A673 (cell line): Measurements from ENCODE around the gene FUCA1. TPM values are rescaled to one million over a fixed set of nuclear protein-coding genes. Genes with fewer than 3 reads are reported as not detected.

Experiments used
- BruUV-seq: library from RNA; stranded (reverse); fragments of 400-500 nt; replicated peaks from 2 replicates; lab custom pipeline; 2021; lab: Mats Ljungman, UMichigan
- CTCF ChIA-PET: fragments of 300-600 bp; sonication (Branson Sonifier 250); formaldehyde crosslinking; loops from one replicate; lab custom pipeline; 2022; ENCODE audit warnings: antibody characterized with exemption; lab: Charles Lee
- POLR2A ChIA-PET: fragments of 300-600 bp; sonication (Branson Sonifier 250); formaldehyde crosslinking; loops from one replicate; lab custom pipeline; 2022; ENCODE audit warnings: antibody characterized with exemption; ENCODE audit not compliant: low non-redundant PET; lab: Charles Lee
- DNase-seq: peaks from one replicate; pipeline ENCODE4 v3.0.0-alpha.2; 2015; ENCODE audit warnings: low spot score
- H3K27ac ChIP-seq: fragments of 200-600 bp; sonication (generic); 2 replicates; pipeline ENCODE4 v1.5.1; 2016; ENCODE audit warnings: mixed run types, low read depth, mild to moderate bottlenecking, mixed read lengths, antibody characterized with exemption, low read length; ENCODE audit not compliant: poor library complexity, severe bottlenecking
- H3K27me3 ChIP-seq: fragments of 200-600 bp; sonication (generic); replicated peaks from 2 replicates; pipeline ENCODE4 v1.6.1; 2017; ENCODE audit warnings: mixed run types, low read depth, mild to moderate bottlenecking, mixed read lengths, antibody characterized with exemption, low read length; ENCODE audit not compliant: insufficient read depth, poor library complexity
- H3K36me3 ChIP-seq: fragments of 200-600 bp; sonication (generic); 2 replicates; pipeline ENCODE4 v1.6.1; 2016; ENCODE audit warnings: mixed run types, mild to moderate bottlenecking, mixed read lengths, antibody characterized with exemption, low read length; ENCODE audit not compliant: insufficient read depth, poor library complexity, severe bottlenecking
- H3K4me1 ChIP-seq: fragments of 200-600 bp; sonication (generic); 2 replicates; pipeline ENCODE4 v1.6.1; 2017; ENCODE audit warnings: mixed run types, mild to moderate bottlenecking, mixed read lengths, antibody characterized with exemption, low read length; ENCODE audit not compliant: insufficient read depth, poor library complexity, severe bottlenecking
- H3K4me3 ChIP-seq: fragments of 200-600 bp; sonication (generic); 2 replicates; pipeline ENCODE4 v1.5.1; 2016; ENCODE audit warnings: low read depth, mixed run types, mild to moderate bottlenecking, mixed read lengths, low read length; ENCODE audit not compliant: poor library complexity, severe bottlenecking
- H3K9me3 ChIP-seq: fragments of 200-600 bp; sonication (generic); 2 replicates; pipeline ENCODE4 v1.6.1; 2016; ENCODE audit warnings: mixed run types, low read depth, mild to moderate bottlenecking, mixed read lengths, antibody characterized with exemption, low read length; ENCODE audit not compliant: poor library complexity, severe bottlenecking
- CTCF ChIP-seq: fragments of 300-800, 200-600 bp; sonication (generic); conservative IDR thresholded peaks from 2 replicates; pipeline ENCODE4 v1.5.1; 2017; ENCODE audit warnings: low read depth, mild to moderate bottlenecking, antibody characterized with exemption, low read length, moderate library complexity, mixed read lengths
- EZH2 ChIP-seq: fragments of 200-600 bp; sonication (generic); IDR thresholded peaks from 2 replicates; pipeline ENCODE4 v1.6.1; 2017; ENCODE audit warnings: borderline replicate concordance, low read depth, mild to moderate bottlenecking, mixed read lengths, antibody characterized with exemption, low read length; ENCODE audit not compliant: poor library complexity, severe bottlenecking
- intact Hi-C: fragments of 100-400 bp; cut with micrococcal nuclease; formaldehyde crosslinking; loops from one replicate; pipeline ENCODE4 v1.10.0; 2022; ENCODE audit not compliant: unreplicated experiment
- total RNA-seq: library from RNA; stranded (reverse); gene quantifications from 2 replicates; pipeline ENCODE4 v1.2.3, GENCODE V29; 2021

Gene FUCA1
- total RNA-seq, 1 experiment from 2014 or later = 8.9 TPM

- TF ChIP-seq CTCF = no peak
- no peak for TF ChIP-seq EZH2
- H3K27me3 ChIP-seq = no peaks in the 10 kb centered on the region
- H3K4me3 ChIP-seq = no peak overlapping the region
- POLR2A ChIA-PET = no interaction called here
- no peaks in the 10 kb centered on the region for H3K36me3 ChIP-seq
- no peak overlapping the region for H3K27ac ChIP-seq
- no peaks in the 10 kb centered on the region for H3K9me3 ChIP-seq
- BruUV-seq = no TSS peak
- intact Hi-C loops = no loop called here
- no peaks in the 10 kb centered on the region for H3K4me1 ChIP-seq
- DNase-seq = no peak
- CTCF ChIA-PET = no interaction called here
These were observed 2.6 kb downstream of the FUCA1 start for GRCh38 chr1:23865543-23865930.

- CTCF ChIA-PET = no interaction called here
- no peaks in the 10 kb centered on the region for H3K36me3 ChIP-seq
- no peak for DNase-seq
- H3K4me1 ChIP-seq = no peaks in the 10 kb centered on the region
- POLR2A ChIA-PET = no interaction called here
- TF ChIP-seq CTCF = no peak
- TF ChIP-seq EZH2 = no peak
- H3K27ac ChIP-seq = no peak overlapping the region
- no TSS peak for BruUV-seq
- no peaks in the 10 kb centered on the region for H3K9me3 ChIP-seq
- H3K27me3 ChIP-seq = no peaks in the 10 kb centered on the region
- intact Hi-C loops = no loop called here
- H3K4me3 ChIP-seq = no peak overlapping the region
These were observed 3.1 kb downstream of the FUCA1 start for GRCh38 chr1:23864801-23865542.

DNA sequence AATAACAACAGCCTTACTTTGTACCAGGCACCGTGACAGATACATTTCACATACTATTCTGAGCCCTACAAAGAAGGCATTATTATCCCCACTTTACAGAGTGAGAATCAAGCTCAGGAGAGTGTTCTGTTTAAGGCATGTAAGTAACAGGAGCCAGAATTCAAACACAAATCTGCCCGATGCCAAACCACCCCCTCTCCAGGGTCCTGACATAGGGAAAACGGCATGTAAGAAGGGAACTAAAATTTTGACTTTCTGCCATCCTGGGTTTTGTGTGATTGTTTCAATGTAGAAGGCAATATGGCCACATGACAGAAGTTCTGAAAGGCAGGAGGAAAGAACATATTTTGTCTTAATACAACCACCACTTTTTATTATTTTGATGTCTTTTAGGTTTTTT lies 5.5 kb downstream of the FUCA1 start:
- TF ChIP-seq CTCF = no peak
- no peak for TF ChIP-seq EZH2
- no peak overlapping the region for H3K4me3 ChIP-seq
- no peaks in the 10 kb centered on the region for H3K27me3 ChIP-seq
- no peaks in the 10 kb centered on the region for H3K36me3 ChIP-seq
- no TSS peak for BruUV-seq
- H3K4me1 ChIP-seq = no peaks in the 10 kb centered on the region
- POLR2A ChIA-PET = no interaction called here
- H3K27ac ChIP-seq = no peak overlapping the region
- DNase-seq = no peak
- intact Hi-C loops = no loop called here
- H3K9me3 ChIP-seq = no peaks in the 10 kb centered on the region
- CTCF ChIA-PET = no interaction called here
